A549 (cell line): ENCODE data around the gene HACE1. TPM values are rescaled to one million over a fixed set of nuclear protein-coding genes. Genes with fewer than 3 reads are reported as not detected.
A peak's percentile ranks its signal among the peaks of the same experiment; 100 is the strongest.

Experiments used
- ATAC-seq, 2 experiments: fragments of 200-7000 bp in 1 of 2; fragments of >200 bp in 1 of 2; cut with Nextera tagmentation in 1 of 2; cut with Tn5 transposase in 1 of 2; 3 replicates each; pipeline versions ENCODE4 v1.8.0 to v1.9.1; 2018 to 2020; ENCODE audit warnings: mild to moderate bottlenecking in 1 of 2, moderate library complexity in 1 of 2
- CTCF ChIA-PET: fragments of 300-600 bp; sonication (Branson Sonifier 250); formaldehyde crosslinking; extraction: SDS; loops from one replicate; lab custom pipeline; 2021; ENCODE audit warnings: antibody characterized with exemption, inconsistent platforms; lab: Yijun Ruan, JAX
- POLR2A ChIA-PET: fragments of 350-600 bp; formaldehyde crosslinking; extraction: SDS; loops from one replicate; lab custom pipeline; 2021; ENCODE audit warnings: antibody characterized with exemption, inconsistent platforms; lab: Yijun Ruan, JAX
- DNase-seq, 2 experiments: peaks; one replicate each; pipeline versions ENCODE4 v3.0.0 to v3.0.0-alpha.2; 2011 to 2016; ENCODE audit warnings: low read depth in 1 of 2, low spot score in 1 of 2
- FAIRE-seq: peaks from 2 replicates; lab custom pipeline; 2011; peaks lifted over from hg19 to GRCh38; lab: Jason Lieb, UNC
- H3K27ac ChIP-seq, 2 experiments: fragments of >200 bp; sonication (Bioruptor Twin); formaldehyde crosslinking; 3 replicates each; pipeline ENCODE4 v1.5.1; 2016 to 2017
- H3K4me1 ChIP-seq: fragments of >200 bp; sonication (Bioruptor Twin); formaldehyde crosslinking; 3 replicates; pipeline ENCODE4 v1.6.1; 2016
- H3K4me2 ChIP-seq: fragments of >200 bp; sonication (Bioruptor Twin); formaldehyde crosslinking; 3 replicates; pipeline ENCODE4 v1.6.1; 2016
- H3K4me3 ChIP-seq: fragments of >200 bp; sonication (Bioruptor Twin); formaldehyde crosslinking; 3 replicates; pipeline ENCODE4 v1.5.1; 2016
- H3K9me3 ChIP-seq: fragments of >200 bp; sonication (Bioruptor Twin); formaldehyde crosslinking; 3 replicates; pipeline ENCODE4 v1.6.1; 2016
- BHLHE40 ChIP-seq: IDR thresholded peaks from 2 replicates; pipeline ENCODE4 v1.6.1; 2012; ENCODE audit warnings: low read depth, low read length, inconsistent platforms
- CHD2 ChIP-seq: fragments of 150-350 bp; IDR thresholded peaks from 2 replicates; pipeline ENCODE4 v1.6.1; 2014; ENCODE audit warnings: low read length; ENCODE audit not compliant: partially characterized antibody
- EHF ChIP-seq: fragments of 250-450 bp; sonication (Bioruptor Pico); IDR thresholded peaks from 2 replicates; pipeline ENCODE4 v1.5.0; 2020; ENCODE audit warnings: mild to moderate bottlenecking
- EP300 ChIP-seq, 2 experiments: fragments of >200 bp; sonication (Bioruptor Twin); formaldehyde crosslinking; IDR thresholded peaks; 2 replicates in 1 of 2; 3 replicates in 1 of 2; pipeline ENCODE4 v1.6.1; 2016 to 2017
- FOSB ChIP-seq: fragments of 250-450 bp; sonication (Bioruptor Pico); IDR thresholded peaks from 2 replicates; pipeline ENCODE4 v1.5.0; 2020; ENCODE audit warnings: mild to moderate bottlenecking, moderate library complexity
- FOSL2 ChIP-seq, 2 experiments: fragments of 450-650 bp in 1 of 2; fragments of >200 bp in 1 of 2; sonication (Bioruptor Twin) in 1 of 2; formaldehyde crosslinking; IDR thresholded peaks; 2 replicates each; pipeline versions ENCODE4 v1.5.0 to v1.6.1; 2016 to 2020; ENCODE audit warnings: mild to moderate bottlenecking in 1 of 2, moderate library complexity in 1 of 2
- GATA3 ChIP-seq: IDR thresholded peaks from 2 replicates; pipeline ENCODE4 v1.6.1; 2012; ENCODE audit warnings: borderline replicate concordance
- HDAC2 ChIP-seq: fragments of 200-600 bp; sonication (generic); IDR thresholded peaks from 2 replicates; pipeline ENCODE4 v1.6.1; 2016
- HOXB5 ChIP-seq: fragments of 250-450 bp; sonication (Bioruptor Pico); IDR thresholded peaks from 2 replicates; pipeline ENCODE4 v1.5.0; 2020; ENCODE audit warnings: mild to moderate bottlenecking, moderate library complexity
- JUN ChIP-seq, 2 experiments: fragments of >200 bp; sonication (Bioruptor Twin); formaldehyde crosslinking; IDR thresholded peaks; 2 replicates in 1 of 2; 3 replicates in 1 of 2; pipeline ENCODE4 v1.6.1; 2016 to 2017
- KDM5A ChIP-seq: fragments of 200-600 bp; sonication (generic); IDR thresholded peaks from 2 replicates; pipeline ENCODE4 v1.6.1; 2016; ENCODE audit warnings: antibody characterized with exemption, mild to moderate bottlenecking
- MAFK ChIP-seq: fragments of 450-650 bp; IDR thresholded peaks from 2 replicates; pipeline ENCODE4 v1.6.1; 2014; ENCODE audit not compliant: partially characterized antibody
- MAZ ChIP-seq: fragments of 150-350 bp; IDR thresholded peaks from 2 replicates; pipeline ENCODE4 v1.6.1; 2014; ENCODE audit warnings: antibody characterized with exemption, low read depth, low read length, borderline replicate concordance
- NFE2L2 ChIP-seq: fragments of 150-350 bp; conservative IDR thresholded peaks from 2 replicates; pipeline ENCODE4 v1.6.1; 2014; ENCODE audit warnings: low read length
- PHF8 ChIP-seq: fragments of 200-600 bp; sonication (generic); IDR thresholded peaks from 2 replicates; pipeline ENCODE4 v1.6.1; 2016; ENCODE audit warnings: low read depth, mild to moderate bottlenecking, antibody characterized with exemption, moderate library complexity, borderline replicate concordance
- POLR2A ChIP-seq: IDR thresholded peaks from 2 replicates; pipeline ENCODE4 v1.6.1; 2012; ENCODE audit warnings: mild to moderate bottlenecking, low read length
- ZFP36 ChIP-seq: fragments of 450-650 bp; IDR thresholded peaks from 2 replicates; pipeline ENCODE4 v1.6.1; 2014; ENCODE audit warnings: borderline replicate concordance; ENCODE audit not compliant: partially characterized antibody
- ZNF302 ChIP-seq: fragments of 250-450 bp; sonication (Bioruptor Pico); IDR thresholded peaks from 2 replicates; pipeline ENCODE4 v1.9.0; 2021; ENCODE audit warnings: inconsistent platforms, mild to moderate bottlenecking, moderate library complexity
- WGBS: methylation state at CpG from one replicate; pipeline ENCODE4 v1.1.6; 2017; ENCODE audit errors: missing lambda C conversion rate; 5-methylcytosine and 5-hydroxymethylcytosine counted together
- polyA minus RNA-seq: library from RNA; depleted of rRNA, polyadenylated mRNA; stranded (reverse); fragments of >200 nt; gene quantifications from 2 replicates; pipeline ENCODE4 v1.2.3, GENCODE V29; 2011; rRNA and poly(A)+ RNA removed
- polyA plus RNA-seq, 4 experiments: library from polyadenylated mRNA; depleted of rRNA in 3 of 4; stranded (reverse); fragments of >200 nt; fragmentation: RNase III in 1 of 4; extraction: RNeasy Plus Mini Kit Qiagen cat#74134 plus additional on column Dnase treatment in 1 of 4; gene quantifications; 2 replicates in 3 of 4; 3 replicates in 1 of 4; pipeline ENCODE4 v1.2.3, GENCODE V29; 2011 to 2017
- TF ChIP-seq, protein P1 (sequence below): IDR thresholded peaks from 2 replicates; pipeline ENCODE4 v1.6.1; 2012
- TF ChIP-seq, protein P2 (sequence below): IDR thresholded peaks from 2 replicates; pipeline ENCODE4 v1.6.1; 2012
- TF ChIP-seq, protein P3 (sequence below): fragments of 250-450 bp; sonication (Bioruptor Pico); IDR thresholded peaks from 2 replicates; pipeline ENCODE4 v1.5.0; 2021; ENCODE audit warnings: mild to moderate bottlenecking, moderate library complexity, borderline replicate concordance

The HACE1 gene, protein sequence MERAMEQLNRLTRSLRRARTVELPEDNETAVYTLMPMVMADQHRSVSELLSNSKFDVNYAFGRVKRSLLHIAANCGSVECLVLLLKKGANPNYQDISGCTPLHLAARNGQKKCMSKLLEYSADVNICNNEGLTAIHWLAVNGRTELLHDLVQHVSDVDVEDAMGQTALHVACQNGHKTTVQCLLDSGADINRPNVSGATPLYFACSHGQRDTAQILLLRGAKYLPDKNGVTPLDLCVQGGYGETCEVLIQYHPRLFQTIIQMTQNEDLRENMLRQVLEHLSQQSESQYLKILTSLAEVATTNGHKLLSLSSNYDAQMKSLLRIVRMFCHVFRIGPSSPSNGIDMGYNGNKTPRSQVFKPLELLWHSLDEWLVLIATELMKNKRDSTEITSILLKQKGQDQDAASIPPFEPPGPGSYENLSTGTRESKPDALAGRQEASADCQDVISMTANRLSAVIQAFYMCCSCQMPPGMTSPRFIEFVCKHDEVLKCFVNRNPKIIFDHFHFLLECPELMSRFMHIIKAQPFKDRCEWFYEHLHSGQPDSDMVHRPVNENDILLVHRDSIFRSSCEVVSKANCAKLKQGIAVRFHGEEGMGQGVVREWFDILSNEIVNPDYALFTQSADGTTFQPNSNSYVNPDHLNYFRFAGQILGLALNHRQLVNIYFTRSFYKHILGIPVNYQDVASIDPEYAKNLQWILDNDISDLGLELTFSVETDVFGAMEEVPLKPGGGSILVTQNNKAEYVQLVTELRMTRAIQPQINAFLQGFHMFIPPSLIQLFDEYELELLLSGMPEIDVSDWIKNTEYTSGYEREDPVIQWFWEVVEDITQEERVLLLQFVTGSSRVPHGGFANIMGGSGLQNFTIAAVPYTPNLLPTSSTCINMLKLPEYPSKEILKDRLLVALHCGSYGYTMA
- polyA plus RNA-seq (2011; rRNA removed) (7.7 and 9.7 TPM in 2 replicates), polyA plus RNA-seq (2017; fragmentation: RNase III; extraction: RNeasy Plus Mini Kit Qiagen cat#74134 plus additional on column Dnase treatment) (3.1 to 3.4 TPM (median 3.4 TPM) in 3 replicates), polyA minus RNA-seq (9.2 and 10.5 TPM in 2 replicates)
- 2.1 and 2.3 TPM in 2 replicates for polyA plus RNA-seq (2012; cell fraction: cytosol; rRNA removed)
- 3.1 and 3.3 TPM in 2 replicates for polyA plus RNA-seq (2012; cell fraction: nucleus; rRNA removed)

DNA sequence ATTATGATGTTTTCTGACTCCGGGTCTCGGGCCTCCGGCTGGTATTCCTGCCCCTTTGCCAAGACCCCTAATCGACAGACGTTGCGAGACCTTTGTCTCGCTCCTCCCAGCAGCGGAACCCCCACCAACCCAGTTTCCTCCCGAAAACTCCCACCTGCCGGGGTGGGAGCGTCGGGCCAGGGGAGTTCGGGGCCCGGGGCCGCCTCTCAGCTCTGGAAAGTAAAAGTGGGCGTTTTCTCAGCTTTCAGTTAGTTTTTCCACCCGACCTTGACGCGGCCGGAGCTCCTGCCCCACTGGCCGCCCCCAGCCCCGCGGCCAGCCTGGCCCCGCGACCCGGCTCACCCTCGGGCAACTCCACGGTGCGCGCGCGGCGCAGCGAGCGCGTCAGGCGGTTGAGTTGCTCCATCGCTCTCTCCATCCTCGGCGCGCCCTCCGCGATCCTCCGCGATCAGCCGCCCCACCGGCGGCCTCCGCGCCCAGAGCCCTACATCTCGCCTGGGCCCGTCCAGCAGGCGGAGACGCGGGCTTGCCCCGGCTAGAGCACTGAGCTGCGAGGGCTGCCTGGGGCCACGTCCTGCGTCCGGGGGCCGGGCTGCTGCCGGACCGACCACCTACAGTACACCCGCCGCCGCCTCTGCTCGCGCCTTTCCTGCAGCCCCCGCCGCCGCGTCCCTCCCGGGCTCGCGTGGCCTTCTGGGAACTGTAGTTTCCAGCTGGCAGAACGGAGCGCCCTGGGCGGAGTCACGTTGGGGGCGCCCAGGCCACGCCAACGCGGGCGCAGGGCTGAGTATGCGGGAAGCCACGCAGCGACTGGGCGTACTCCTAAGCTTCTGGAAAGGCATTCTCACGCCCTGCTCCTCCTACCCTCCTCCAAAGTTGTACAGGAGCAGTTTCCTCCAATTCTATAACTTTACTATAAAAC is at the start of gene HACE1:
Gene HACE1 (minus strand): TSS at position 695 of the 922 bp plus-strand sequence. CDS start 277 bp downstream, at position 418.
- DNase-seq (peak; percentile 78 to 83), FAIRE-seq (no peak), ATAC-seq (peak; percentile 99 to 100)
- ChIA-PET CTCF (interaction anchor here (1.0 to 1.6 kb wide), 5 partner anchors 8 to 219 kb away, joined by 3 to 6 read pairs (median 4); no protein-coding TSS in a partner anchor), POLR2A (interaction anchor here (1.5 kb wide), 1 partner anchor 98 kb away, joined by 15 read pairs; the partner anchor contains the start of gene LIN28B)
- Histone ChIP-seq H3K4me3 (peak within 1 kb of the TSS; percentile 64), H3K4me2 (peak within 1 kb of the TSS; percentile 90), H3K4me1 (peaks cover 6% of the 10 kb centered on the region; the same call in 1 of the 3 replicates), H3K9me3 (no peaks in the 10 kb centered on the region), H3K27ac (peak within 1 kb of the TSS; percentile 80 to 87)
- under 1% methylated on average over 41 of the region's 89 CpGs for WGBS
- TF ChIP-seq, protein P1, sequence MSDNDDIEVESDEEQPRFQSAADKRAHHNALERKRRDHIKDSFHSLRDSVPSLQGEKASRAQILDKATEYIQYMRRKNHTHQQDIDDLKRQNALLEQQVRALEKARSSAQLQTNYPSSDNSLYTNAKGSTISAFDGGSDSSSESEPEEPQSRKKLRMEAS = peak; percentile 50
- TF ChIP-seq MAZ (0 out of 2 replicates have a peak, but pooled peaks have one; percentile 35), PHF8 (peak; percentile 51; the same call in 1 of the 2 replicates), POLR2A (peak; percentile 53), JUN (IDR thresholded peaks at IDR 0.05) (peak in 1 of 2 experiments; percentile 41; a peak in 1 of 5 replicates)
- TF ChIP-seq, protein P2, sequence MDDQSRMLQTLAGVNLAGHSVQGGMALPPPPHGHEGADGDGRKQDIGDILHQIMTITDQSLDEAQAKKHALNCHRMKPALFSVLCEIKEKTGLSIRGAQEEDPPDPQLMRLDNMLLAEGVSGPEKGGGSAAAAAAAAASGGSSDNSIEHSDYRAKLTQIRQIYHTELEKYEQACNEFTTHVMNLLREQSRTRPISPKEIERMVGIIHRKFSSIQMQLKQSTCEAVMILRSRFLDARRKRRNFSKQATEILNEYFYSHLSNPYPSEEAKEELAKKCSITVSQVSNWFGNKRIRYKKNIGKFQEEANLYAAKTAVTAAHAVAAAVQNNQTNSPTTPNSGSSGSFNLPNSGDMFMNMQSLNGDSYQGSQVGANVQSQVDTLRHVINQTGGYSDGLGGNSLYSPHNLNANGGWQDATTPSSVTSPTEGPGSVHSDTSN = no peak

DNA sequence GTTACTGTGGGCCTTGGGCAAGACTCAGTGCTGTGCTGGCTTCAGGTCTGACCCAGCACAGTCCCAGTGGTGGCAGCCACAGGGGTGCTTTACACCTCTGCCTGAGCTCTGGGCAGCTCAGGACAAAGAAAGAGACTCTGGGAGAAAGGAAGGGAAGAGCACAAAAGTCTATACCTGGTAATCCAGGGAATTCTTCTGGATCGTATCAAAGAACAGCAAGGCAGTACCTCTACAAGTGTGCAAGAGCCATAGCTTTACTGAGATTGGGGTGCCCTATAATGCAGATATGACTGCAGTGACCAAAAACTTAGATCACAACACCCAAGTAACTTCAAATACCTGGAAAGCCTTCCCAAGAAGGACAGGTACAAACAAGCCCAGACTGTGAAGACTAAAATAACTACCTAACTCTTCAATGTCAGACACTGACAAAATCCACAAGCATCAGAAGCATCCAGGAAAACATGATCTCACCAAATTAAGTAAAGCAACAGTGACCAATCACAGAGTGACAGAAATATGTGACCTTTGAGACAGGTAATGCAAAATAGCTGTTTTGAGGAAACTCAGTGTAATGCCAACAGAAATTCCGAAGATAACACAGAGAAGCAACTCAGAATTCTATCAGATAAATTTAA is 49.3 kb upstream of the HACE1 start:
- TF ChIP-seq BHLHE40 = no peak
- DNase-seq (no peak), ATAC-seq (no peak), FAIRE-seq (no peak)
- 61% methylated on average over 2 of the region's 2 CpGs for WGBS
- Histone ChIP-seq H3K9me3 (no peaks in the 10 kb centered on the region), H3K4me2 (no peak overlapping the region), H3K4me1 (no peaks in the 10 kb centered on the region), H3K4me3 (no peak overlapping the region), H3K27ac (no peak overlapping the region)
- ChIA-PET POLR2A (no interaction called here), CTCF (interaction anchor here (0.6 to 2.3 kb wide), 4 partner anchors 11 to 169 kb away, joined by 3 to 6 read pairs (median 4); no protein-coding TSS in a partner anchor)

DNA sequence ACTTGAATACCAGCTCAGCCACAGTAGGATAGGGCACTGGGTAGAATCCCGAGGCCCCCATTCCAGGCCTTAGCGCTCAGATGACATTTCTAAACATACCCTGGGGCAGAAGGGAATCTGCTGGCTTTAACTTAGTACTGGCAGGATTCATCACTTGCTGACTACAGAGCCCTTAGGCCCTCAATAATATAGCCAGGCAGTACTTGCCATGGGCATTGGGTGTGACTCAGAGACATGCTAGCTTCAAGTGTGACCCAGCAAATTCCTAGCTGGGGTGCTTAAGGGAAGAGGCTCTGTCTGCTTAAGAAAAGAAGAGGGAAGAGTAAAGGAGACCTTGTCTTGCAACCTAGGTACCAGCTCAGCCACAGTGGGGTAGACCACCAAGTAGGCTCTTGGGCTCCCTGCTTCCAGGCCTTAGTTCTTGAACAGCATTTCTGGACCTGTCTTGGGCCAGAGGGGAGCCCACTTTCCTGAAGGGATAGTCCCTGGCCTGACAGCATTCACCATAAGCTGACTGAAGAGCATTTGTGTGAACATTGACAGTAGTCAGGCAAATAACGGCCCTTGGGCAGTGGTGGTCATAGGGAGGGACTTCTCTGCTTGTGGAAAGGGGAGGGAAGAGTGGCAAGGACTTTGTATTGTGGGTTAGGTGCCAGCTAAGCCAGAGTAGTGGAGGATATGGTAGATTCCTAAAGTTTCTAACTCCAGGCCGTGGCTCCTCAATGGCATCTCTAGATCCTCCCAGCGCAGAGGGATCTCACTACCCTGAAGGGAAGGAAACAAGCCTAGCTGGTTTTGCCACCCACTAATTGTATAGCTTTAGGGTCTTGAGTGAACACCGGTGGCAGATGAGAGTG is 48.5 kb upstream of the HACE1 start:
- no peak overlapping the region for H3K4me2 ChIP-seq
- H3K4me3 ChIP-seq = no peak overlapping the region
- H3K9me3 ChIP-seq = no peaks in the 10 kb centered on the region
- WGBS = 77% methylated on average over 4 of the region's 6 CpGs
- no peaks in the 10 kb centered on the region for H3K4me1 ChIP-seq
- peak in 1 of 2 experiments; percentile 7 for DNase-seq
- no peak for FAIRE-seq
- CTCF ChIA-PET = interaction anchor here (0.6 to 2.3 kb wide), 5 partner anchors 11 to 170 kb away, joined by 3 to 6 read pairs (median 4); no protein-coding TSS in a partner anchor
- POLR2A ChIA-PET = interaction anchor here (0.6 kb wide), 1 partner anchor 30 kb away, joined by 4 read pairs; no protein-coding TSS in a partner anchor
- ATAC-seq = no peak; a peak in 1 of 6 replicates
- no peak overlapping the region for H3K27ac ChIP-seq
- no peak for TF ChIP-seq EP300 (IDR thresholded peaks at IDR 0.05)
- no peak for TF ChIP-seq HOXB5
- TF ChIP-seq GATA3 = no peak
- no peak for TF ChIP-seq FOSL2 (IDR thresholded peaks at IDR 0.05)
- no peak for TF ChIP-seq FOSL2 (CRISPR knock-in tag; IDR thresholded peaks at IDR 0.05)
- TF ChIP-seq ZFP36 = no peak
- TF ChIP-seq EHF (CRISPR knock-in tag) = no peak
- no peak for TF ChIP-seq MAFK
- no peak for TF ChIP-seq ZNF302 (CRISPR knock-in tag)
- TF ChIP-seq NFE2L2 = no peak
- no peak for TF ChIP-seq CHD2
- no peak for TF ChIP-seq POLR2A
- no peak for TF ChIP-seq JUN (IDR thresholded peaks at IDR 0.05)
- TF ChIP-seq PHF8 = no peak
- TF ChIP-seq, protein P3, sequence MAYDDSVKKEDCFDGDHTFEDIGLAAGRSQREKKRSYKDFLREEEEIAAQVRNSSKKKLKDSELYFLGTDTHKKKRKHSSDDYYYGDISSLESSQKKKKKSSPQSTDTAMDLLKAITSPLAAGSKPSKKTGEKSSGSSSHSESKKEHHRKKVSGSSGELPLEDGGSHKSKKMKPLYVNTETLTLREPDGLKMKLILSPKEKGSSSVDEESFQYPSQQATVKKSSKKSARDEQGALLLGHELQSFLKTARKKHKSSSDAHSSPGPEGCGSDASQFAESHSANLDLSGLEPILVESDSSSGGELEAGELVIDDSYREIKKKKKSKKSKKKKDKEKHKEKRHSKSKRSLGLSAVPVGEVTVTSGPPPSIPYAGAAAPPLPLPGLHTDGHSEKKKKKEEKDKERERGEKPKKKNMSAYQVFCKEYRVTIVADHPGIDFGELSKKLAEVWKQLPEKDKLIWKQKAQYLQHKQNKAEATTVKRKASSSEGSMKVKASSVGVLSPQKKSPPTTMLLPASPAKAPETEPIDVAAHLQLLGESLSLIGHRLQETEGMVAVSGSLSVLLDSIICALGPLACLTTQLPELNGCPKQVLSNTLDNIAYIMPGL (CRISPR knock-in tag) = no peak
- TF ChIP-seq FOSB = no peak
- no peak for TF ChIP-seq KDM5A
- no peak for TF ChIP-seq HDAC2
